HUES6 (cell line): Measurements from ENCODE around the gene HAUS7.
"Not testable (repeated sequence)": the region's sequence is repeated elsewhere in the genome, so short reads cannot be mapped to it uniquely, and the experiment has no call there.

Source experiments
- H3K27ac ChIP-seq: 2 replicates; pipeline ENCODE4 v1.7.0; 2013; ENCODE audit warnings: low read depth, mild to moderate bottlenecking, low read length, inconsistent platforms
- H3K27me3 ChIP-seq: 2 replicates; pipeline ENCODE4 v1.6.1; 2013; ENCODE audit warnings: low read length; ENCODE audit not compliant: control insufficient read depth, insufficient read depth
- H3K36me3 ChIP-seq: 2 replicates; pipeline ENCODE4 v1.6.1; 2013; ENCODE audit warnings: low read length; ENCODE audit not compliant: control insufficient read depth, insufficient read depth
- H3K4me1 ChIP-seq: 2 replicates; pipeline ENCODE4 v1.6.1; 2013; ENCODE audit warnings: low read length; ENCODE audit not compliant: control insufficient read depth, insufficient read depth
- H3K4me3 ChIP-seq: 2 replicates; pipeline ENCODE4 v1.5.1; 2013; ENCODE audit warnings: low read depth, low read length
- H3K9ac ChIP-seq: one replicate; pipeline ENCODE4 v1.6.1; 2013; ENCODE audit warnings: mild to moderate bottlenecking, low read length
- H3K9me3 ChIP-seq: 2 replicates; pipeline ENCODE4 v1.6.1; 2013; ENCODE audit warnings: low read depth, low read length; ENCODE audit not compliant: control insufficient read depth, insufficient read depth

Gene HAUS7

DNA sequence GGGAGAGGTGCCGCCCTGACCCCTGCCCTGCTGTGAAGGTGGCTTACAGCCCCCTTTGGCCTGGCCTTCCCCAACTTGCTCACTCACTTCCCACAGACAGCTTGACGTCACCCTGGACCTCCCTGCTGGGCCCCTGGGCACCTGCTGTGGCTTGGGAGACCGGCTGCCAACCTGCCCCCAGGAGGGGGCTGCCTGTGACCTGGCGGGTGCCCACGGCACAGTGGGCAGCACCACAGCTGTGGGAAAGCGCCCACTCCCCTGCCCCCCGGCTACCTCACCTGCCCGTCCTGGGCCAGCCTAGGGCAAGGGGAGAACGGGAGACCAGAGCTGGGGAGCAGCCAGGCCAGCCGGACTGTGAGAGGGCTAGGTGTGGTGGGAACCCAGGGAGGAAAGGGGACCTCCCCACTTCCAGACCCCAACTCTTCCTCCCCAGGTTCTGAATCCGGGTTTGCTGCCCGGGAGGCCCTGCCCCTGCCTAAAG, 61.5 kb downstream of the HAUS7 start:
- H3K4me3 ChIP-seq = no peak overlapping the region
- H3K9ac ChIP-seq = no peak overlapping the region
- H3K27ac ChIP-seq = no peak overlapping the region

GRCh38 chrX:153408221-153408721, 62.1 kb downstream of the HAUS7 start:
- no peak overlapping the region for H3K4me3 ChIP-seq
- no peaks in the 10 kb centered on the region for H3K36me3 ChIP-seq
- no peak overlapping the region for H3K9ac ChIP-seq
- peaks cover 22% of the 10 kb centered on the region; the same call in 1 of the 2 replicates for H3K9me3 ChIP-seq
- H3K27ac ChIP-seq = no peak overlapping the region
- H3K27me3 ChIP-seq = peaks cover 47% of the 10 kb centered on the region
- H3K4me1 ChIP-seq = no peaks in the 10 kb centered on the region

More for the DNA sequence above, 61.5 kb downstream of the HAUS7 start:
- H3K4me1 ChIP-seq = no peaks in the 10 kb centered on the region
- peaks cover 22% of the 10 kb centered on the region; the same call in 1 of the 2 replicates for H3K9me3 ChIP-seq
- peaks cover 49% of the 10 kb centered on the region for H3K27me3 ChIP-seq
- no peaks in the 10 kb centered on the region for H3K36me3 ChIP-seq

DNA sequence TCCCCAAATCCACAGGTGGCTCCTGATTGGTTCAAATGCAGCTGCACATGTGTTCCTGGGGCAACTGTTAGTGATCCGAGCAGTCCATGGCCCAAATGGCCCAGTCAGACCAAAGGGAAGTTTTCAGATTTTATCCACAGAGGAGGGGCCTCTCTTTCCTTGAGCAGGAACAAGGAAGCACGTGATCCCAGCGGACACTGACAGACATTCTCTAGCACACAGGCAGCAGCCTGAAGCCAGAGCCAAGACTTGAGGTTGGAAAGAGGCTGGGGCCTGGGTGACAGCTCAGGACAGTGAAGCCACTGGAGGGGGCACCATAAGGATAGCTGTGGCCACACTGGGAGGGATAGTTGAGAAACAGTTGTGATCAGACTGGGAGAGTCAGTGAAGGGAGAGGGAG, 62.6 kb downstream of the HAUS7 start:
- Histone ChIP-seq H3K27ac (no peak overlapping the region), H3K4me3 (no peak overlapping the region), H3K9ac (no peak overlapping the region), H3K36me3 (no peaks in the 10 kb centered on the region), H3K9me3 (peaks cover 22% of the 10 kb centered on the region; the same call in 1 of the 2 replicates), H3K4me1 (no peaks in the 10 kb centered on the region), H3K27me3 (peaks cover 43% of the 10 kb centered on the region)

- H3K36me3 ChIP-seq = no peaks in the 10 kb centered on the region
- peaks cover 35% of the 10 kb centered on the region for H3K27me3 ChIP-seq
- no peaks in the 10 kb centered on the region for H3K4me1 ChIP-seq
- H3K9me3 ChIP-seq = peaks cover 22% of the 10 kb centered on the region; the same call in 1 of the 2 replicates
- H3K9ac ChIP-seq = no peak overlapping the region
- H3K27ac ChIP-seq = no peak overlapping the region
- H3K4me3 ChIP-seq = no peak overlapping the region
Measured at GRCh38 chrX:153406903-153407302, 63.5 kb downstream of the HAUS7 start.

DNA sequence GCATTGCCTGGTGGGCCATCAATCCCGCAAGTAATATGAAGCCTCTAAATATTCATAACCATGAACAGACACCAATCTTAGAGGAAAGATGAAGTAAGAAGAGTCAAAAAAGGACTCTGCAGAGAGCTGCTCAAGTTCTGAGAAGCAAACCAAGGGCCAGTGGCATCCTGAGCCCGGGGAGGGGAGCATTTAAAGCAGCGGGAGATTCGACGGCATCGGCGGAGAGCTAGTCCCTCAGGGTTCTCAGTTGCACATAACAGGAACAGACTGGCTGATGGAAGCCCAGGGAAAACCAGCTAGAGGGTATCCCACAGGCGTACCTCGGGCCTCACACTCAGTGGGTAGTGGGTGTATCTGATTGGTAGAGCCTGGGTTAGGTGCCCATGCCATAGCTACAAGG, 64.4 kb downstream of the HAUS7 start:
- H3K4me1 ChIP-seq = no peaks in the 10 kb centered on the region
- no peak overlapping the region for H3K9ac ChIP-seq
- no peak overlapping the region for H3K4me3 ChIP-seq
- H3K9me3 ChIP-seq = peaks cover 28% of the 10 kb centered on the region; the same call in 1 of the 2 replicates
- peaks cover 28% of the 10 kb centered on the region for H3K27me3 ChIP-seq
- H3K36me3 ChIP-seq = no peaks in the 10 kb centered on the region
- no peak overlapping the region for H3K27ac ChIP-seq

DNA sequence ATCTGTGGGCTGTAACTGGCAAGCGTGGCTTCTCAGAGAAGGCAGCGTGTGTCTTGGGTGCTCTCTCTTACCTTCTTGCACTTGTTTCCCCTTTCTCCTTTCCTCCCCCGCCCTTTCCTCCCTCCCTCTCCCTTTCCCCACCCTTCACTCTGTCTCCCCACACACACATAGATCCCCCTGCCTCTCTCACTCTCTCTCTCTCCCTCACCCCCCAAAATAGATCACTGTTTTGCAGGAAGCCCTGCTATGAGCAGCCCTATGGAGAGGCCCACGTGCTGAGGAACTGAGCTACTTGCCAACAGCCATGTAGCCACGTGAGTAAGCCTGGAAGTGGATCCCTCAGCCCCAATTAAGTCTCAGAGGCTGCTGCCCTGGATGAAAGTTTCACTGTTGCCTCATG, 65.0 kb downstream of the HAUS7 start:
- Histone ChIP-seq H3K4me1 (no peaks in the 10 kb centered on the region), H3K4me3 (no peak overlapping the region), H3K36me3 (no peaks in the 10 kb centered on the region), H3K27me3 (peaks cover 22% of the 10 kb centered on the region; the same call in 1 of the 2 replicates), H3K9me3 (peaks cover 28% of the 10 kb centered on the region; the same call in 1 of the 2 replicates), H3K27ac (no peak overlapping the region), H3K9ac (no peak overlapping the region)

DNA sequence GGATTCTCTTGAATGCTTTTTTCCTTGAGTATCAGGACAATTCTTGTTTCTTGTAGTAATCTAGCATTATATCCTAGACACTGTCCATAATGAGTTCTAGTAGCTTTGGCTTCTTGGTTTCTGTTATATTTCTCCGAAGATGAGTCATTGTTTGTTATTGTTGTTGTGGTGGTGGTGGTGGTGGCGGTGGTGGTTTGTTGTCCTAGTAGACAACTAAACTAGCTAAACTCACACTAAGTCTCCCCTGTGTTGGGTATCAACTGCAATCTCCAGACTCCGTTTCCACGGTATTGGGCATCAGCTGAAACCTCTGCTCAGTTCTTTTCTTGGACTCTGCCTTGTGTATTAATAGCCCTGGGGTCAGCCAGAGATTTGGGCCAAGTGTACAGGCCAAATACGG, 66.0 kb downstream of the HAUS7 start:
- H3K9me3 ChIP-seq = peaks cover 30% of the 10 kb centered on the region; the same call in 1 of the 2 replicates
- not testable (repeated sequence) for H3K4me1 ChIP-seq, H3K4me3 ChIP-seq, H3K9ac ChIP-seq, H3K27ac ChIP-seq, H3K36me3 ChIP-seq
- H3K27me3 ChIP-seq = peaks cover 18% of the 10 kb centered on the region; the same call in 1 of the 2 replicates

DNA sequence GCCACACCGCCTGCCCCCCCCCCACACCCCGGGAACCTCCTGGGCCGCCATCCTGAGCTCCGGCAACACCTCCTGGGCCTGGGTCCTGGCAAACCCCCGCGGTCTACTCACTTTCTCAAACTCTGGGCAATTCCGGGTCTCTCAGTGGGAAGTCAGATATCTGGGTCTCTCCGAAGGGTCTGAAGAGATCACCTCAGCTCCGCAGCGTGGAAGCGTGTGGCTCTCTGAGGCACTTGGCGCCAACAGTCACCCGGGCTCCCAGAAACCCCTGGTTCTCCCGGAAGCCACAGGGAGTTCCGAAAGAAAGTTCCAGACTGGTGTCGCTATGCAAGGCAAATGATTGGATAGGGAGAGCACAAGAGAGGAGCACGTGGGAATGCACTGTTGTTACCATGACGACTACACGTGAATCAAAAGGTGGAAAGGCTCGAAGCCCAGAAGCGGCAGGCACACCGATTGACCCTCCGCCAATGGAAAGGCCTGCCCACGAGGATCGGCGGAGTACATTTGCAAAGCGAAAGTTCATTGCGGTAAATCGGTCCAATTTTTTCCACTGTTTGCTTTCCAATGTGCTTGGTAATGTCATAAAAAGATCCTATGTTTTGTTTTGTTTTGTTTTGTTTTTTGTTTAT, 69.1 kb downstream of the HAUS7 start, which contains the start of gene PNMA6E:
PNMA6E (minus strand) TSS at position 218 of the 632 bp plus-strand sequence. CDS start 2,501 bp downstream, outside the sequence.
- Histone ChIP-seq H3K36me3 (no peaks in the 10 kb centered on the region), H3K4me1 (no peaks in the 10 kb centered on the region), H3K4me3 (no peak within 1 kb of the TSS), H3K9ac (no peak within 1 kb of the TSS), H3K9me3 (peaks cover 15% of the 10 kb centered on the region; the same call in 1 of the 2 replicates), H3K27ac (no peak within 1 kb of the TSS), H3K27me3 (peaks cover 12% of the 10 kb centered on the region; the same call in 1 of the 2 replicates)

DNA sequence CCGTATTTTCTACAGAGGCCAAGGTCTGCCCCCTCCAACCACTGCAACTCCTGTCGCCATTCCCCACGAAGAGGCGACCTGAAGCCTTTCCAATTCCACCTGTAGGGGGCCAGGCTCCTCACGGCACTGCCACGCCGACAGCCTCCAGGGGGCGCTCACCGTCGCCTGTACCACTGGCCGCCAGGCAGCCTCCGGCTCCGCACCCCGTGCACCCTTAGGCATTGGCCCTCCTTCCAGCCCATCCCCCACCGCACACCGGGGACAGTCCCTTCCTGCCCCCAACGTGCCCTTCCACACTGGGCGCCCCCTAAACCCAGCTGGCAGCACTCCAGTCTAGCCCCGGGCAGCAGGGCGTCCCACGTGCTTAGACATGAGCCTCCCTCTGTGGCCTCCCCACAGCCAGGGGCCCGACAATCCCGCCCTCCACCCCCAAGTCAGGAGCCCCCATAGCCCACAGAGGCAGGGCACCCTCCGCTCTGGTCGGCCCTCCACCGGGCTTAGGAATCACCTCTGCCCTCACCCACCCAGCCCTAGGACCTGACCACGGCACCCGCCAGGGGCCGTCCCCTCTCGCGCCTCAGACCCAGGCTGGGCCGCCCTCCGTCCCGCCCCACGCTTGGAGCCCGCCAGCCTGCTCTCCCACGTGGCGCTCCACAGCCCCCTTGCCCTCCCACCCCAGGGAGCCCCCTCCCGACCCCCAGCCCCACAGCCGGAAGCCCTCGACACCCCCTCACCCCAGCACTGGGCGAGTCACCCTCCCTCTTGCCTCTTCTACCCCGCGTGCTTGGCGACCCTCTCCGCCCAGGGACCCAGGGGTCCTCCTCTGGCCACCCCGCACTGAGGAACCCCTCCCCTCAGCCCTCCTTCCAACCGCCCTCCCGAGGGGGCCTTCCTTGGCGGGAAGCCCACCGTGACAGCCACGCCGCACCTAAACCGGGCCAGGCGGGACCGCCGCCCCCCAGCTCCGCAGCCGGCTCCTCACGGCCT, 69.9 kb downstream of the HAUS7 start:
- no peaks in the 10 kb centered on the region for H3K36me3 ChIP-seq
- no peak overlapping the region for H3K4me3 ChIP-seq
- no peaks in the 10 kb centered on the region for H3K4me1 ChIP-seq
- H3K9me3 ChIP-seq = peaks cover 15% of the 10 kb centered on the region; the same call in 1 of the 2 replicates
- H3K27me3 ChIP-seq = peaks cover 10% of the 10 kb centered on the region; the same call in 1 of the 2 replicates
- no peak overlapping the region for H3K9ac ChIP-seq
- no peak overlapping the region for H3K27ac ChIP-seq

- Histone ChIP-seq H3K27me3 (no peaks in the 10 kb centered on the region; the same call in 1 of the 2 replicates), H3K4me3 (no peak overlapping the region), H3K27ac (no peak overlapping the region), H3K9me3 (peaks cover 11% of the 10 kb centered on the region; the same call in 1 of the 2 replicates), H3K9ac (no peak overlapping the region), H3K4me1 (peaks cover 5% of the 10 kb centered on the region; the same call in 1 of the 2 replicates), H3K36me3 (no peaks in the 10 kb centered on the region)
Measured at GRCh38 chrX:153398275-153398960, 72.0 kb downstream of the HAUS7 start.
